Activated gamma-delta T cell (primary cell): ENCODE measurements around the gene ACVR1B.
A peak's percentile ranks its signal among the peaks of the same experiment; 100 is the strongest.

Experiments used
- DNase-seq: peaks from one replicate; lab custom pipeline; 2025; lab: John Stamatoyannopoulos, UW

ACVR1B gene

GRCh38 chr12:52004042-52004648, 52.6 kb downstream of the ACVR1B start:
- DNase-seq: no peak

GRCh38 chr12:52005218-52005902, 53.9 kb downstream of the ACVR1B start:
- DNase-seq: no peak

DNA sequence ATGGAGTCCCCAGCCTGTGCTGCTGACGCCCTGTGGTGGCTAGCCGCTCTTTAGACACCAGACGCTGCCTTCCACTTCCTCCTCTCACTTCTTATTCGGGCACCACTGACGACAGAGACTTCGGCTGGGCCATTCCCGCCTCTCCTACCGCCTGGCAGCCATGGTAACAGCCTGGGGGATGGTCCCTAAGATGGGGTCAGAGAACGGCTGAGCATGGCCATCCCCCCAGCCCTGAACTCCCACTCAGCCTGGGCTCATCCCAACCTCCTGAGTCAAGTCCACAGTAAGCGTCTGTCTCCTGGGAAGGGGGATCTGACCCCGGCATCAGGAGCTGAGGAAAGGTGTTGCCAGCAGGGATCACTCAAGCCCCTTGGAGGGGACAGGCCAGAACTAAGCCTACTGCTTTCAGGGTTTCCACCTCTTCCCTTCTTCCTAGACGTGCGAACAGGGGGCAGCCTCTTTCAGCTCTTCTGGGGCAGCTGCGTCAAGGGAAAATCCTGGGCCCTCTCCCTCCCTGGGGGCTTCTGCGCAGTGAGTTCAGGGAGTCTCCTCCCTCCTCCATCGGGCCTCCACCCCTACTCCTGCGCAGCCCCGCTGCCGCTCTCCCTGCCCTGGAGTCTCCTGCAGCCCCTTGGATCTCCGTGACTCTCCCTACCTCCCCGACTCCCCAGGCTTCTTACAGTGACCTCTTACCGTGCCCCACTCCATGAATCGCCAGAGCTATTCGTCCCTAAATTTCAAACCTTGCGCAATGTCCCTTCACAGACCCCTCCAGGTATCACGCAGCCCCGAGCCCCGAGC, 54.6 kb downstream of the ACVR1B start:
- DNase-seq: peak; percentile 16

- DNase-seq: peak; percentile 74
Measured at GRCh38 chr12:52006726-52007157, 55.2 kb downstream of the ACVR1B start, which contains the start of gene TAMALIN. TSS of gene TAMALIN (plus strand) at chr12:52006946. CDS start at chr12:52007020, 74 bp downstream.

DNA sequence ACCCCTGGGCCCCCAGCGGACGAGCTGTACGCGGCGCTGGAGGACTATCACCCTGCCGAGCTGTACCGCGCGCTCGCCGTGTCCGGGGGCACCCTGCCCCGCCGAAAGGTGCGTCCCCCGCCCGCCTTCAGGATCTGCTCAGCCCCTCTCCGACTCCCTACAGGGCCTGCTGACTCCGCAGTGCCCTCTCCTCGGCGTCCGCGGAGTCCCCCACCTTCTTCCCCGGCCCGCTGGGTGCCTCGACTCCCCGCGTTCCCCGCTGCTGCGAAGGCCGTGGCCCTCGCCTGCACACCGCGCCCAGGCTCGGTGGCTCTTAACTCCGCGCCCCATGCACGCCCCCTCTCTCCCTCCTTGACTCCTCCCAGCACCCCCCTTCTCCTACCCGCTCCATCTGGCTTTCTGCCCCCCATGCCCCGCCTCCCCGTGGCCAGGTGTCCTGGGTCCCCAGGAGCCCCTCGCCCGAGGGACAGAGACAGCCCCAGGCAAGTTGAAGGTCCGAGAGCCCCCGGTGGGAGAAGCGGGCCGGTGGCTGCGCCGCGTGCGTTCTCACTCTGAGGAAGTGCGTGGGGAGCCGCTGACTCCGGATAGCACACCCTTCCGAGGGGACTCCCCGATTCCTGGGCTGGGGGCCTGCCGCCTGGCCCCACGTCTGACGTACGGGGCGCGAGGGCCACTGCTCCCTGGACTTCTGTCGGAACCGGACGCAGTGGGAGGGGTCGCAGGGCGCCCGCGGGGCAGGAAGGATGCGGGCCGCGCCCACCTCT, 55.8 kb downstream of the ACVR1B start:
- peak; percentile 42 for DNase-seq

- no peak for DNase-seq
Measured at GRCh38 chr12:52007982-52008510, 56.5 kb downstream of the ACVR1B start.

DNA sequence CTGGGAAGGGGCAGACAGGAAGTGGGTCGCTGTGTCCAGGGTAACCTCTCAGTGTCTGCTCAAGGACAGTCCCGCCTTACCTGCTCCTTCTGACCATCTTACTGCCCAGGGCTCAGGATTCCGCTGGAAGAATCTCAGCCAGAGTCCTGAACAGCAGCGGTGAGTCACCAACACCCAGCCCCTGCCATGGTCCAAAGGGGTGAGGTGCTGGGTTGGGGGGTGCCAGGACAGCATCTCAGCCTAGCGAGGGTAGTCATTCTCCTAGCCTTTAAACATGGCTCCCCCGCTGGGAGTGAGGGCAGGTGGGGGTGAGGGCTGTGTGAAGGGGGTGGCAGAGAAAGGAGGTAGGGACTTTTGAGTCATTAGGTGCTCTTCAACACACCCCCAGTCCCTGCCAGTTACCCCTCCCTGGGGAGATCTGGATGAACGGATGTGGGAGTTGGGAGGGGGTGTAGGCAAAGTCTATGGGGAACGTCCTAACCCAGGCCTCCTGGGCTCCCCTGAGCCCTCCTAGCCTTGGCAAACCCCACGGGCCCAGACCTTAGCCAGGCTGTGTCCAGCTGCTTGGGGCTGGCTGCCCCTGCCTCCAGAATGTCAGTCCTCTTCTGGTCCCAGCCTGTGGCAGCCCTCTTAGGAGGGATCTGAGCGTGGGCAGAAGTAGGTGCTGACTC, 57.7 kb downstream of the ACVR1B start:
- no peak for DNase-seq

- DNase-seq: no peak
Measured at GRCh38 chr12:52010152-52010622, 58.7 kb downstream of the ACVR1B start.

DNA sequence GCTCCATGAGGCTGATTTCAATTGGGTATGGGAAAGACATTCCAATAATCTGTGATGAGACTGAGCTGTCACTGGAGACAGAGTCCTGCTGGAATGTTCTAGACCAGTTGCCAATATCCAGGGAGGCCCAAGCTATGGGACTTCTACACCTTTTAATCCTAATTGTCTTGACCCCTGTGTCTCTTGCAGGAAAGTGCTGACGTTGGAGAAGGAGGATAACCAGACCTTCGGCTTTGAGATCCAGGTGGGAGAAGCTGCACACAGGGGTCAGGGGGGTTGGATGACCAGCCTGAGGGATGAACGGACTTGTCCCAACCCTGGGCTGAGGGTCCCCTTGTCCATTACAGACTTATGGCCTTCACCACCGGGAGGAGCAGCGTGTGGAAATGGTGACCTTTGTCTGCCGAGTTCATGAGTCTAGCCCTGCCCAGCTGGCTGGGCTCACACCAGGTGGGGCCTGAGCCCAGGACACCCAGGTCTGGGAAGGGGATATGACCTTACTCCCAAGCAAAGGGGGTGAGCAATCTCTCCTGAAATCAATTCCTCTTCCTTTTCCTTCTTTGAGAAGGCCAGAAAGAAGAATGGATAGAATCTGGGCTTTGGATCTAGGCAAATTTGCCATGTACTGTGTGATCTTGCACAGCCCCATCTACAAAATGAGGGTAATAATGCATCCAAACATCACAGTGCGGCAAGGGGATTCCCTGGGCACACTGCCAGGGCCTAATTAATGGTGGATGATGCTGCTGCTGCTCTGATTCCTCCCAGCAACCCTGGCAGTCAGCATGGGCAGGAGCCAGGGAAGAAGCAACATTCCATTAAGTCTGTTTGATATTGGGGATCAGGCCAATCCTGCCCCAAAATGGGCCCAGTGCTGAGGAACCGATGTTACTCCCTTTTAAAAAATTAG, 59.4 kb downstream of the ACVR1B start:
- no peak for DNase-seq

DNA sequence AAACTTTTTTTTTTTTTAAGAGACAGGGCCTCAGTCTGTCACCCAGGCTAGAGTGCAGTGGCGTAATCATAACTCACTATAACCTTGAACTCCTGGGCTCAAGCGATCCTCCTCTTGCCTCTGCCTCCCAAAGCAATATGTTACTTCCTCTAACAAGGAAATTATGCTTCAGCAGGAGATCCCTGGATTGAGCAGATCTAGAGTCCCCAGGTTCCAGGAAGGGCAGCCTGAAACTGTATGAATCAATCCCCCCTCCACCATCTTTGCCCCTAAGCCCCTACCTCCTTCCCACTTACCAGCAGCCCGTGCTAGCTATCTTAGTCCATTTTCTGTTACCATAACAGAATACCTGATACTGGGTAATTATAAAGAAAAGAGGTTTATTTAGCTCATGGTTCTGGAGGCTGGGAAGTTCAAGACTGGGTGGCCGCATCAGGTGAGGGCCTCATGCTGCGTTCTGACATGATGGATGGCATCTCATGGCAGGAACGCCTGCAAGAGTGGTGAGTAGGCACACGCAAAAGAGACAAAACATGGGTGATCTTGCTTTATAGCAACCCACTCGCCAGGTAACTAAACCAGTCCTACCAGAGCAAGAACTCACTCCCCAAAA, 60.2 kb downstream of the ACVR1B start:
- DNase-seq: no peak

DNA sequence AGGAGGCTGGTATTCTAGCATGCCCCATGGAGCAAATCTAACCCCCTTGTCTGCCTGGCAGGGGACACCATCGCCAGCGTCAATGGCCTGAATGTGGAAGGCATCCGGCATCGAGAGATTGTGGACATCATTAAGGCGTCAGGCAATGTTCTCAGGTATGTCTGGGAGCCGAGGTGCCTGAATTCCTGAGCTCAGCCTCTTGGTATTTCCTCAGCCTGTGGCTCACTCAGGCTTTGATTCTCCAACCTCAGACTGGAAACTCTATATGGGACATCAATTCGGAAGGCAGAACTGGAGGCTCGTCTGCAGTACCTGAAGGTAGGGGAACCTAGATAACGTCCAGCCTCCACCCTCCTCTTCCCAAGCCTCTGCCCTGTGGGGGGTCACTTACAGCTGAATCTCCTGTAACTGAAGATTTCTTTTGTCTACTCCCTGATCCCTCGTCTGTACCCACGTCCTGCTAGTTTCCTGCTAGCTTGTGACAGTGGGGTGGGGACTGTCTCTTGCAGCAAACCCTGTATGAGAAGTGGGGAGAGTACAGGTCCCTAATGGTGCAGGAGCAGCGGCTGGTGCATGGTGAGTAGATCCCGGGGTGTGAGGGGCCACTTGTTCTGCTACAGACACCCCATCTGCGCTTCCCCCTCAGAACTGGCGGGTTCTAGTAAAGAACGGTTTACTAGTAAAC, 62.3 kb downstream of the ACVR1B start:
- no peak for DNase-seq

DNA sequence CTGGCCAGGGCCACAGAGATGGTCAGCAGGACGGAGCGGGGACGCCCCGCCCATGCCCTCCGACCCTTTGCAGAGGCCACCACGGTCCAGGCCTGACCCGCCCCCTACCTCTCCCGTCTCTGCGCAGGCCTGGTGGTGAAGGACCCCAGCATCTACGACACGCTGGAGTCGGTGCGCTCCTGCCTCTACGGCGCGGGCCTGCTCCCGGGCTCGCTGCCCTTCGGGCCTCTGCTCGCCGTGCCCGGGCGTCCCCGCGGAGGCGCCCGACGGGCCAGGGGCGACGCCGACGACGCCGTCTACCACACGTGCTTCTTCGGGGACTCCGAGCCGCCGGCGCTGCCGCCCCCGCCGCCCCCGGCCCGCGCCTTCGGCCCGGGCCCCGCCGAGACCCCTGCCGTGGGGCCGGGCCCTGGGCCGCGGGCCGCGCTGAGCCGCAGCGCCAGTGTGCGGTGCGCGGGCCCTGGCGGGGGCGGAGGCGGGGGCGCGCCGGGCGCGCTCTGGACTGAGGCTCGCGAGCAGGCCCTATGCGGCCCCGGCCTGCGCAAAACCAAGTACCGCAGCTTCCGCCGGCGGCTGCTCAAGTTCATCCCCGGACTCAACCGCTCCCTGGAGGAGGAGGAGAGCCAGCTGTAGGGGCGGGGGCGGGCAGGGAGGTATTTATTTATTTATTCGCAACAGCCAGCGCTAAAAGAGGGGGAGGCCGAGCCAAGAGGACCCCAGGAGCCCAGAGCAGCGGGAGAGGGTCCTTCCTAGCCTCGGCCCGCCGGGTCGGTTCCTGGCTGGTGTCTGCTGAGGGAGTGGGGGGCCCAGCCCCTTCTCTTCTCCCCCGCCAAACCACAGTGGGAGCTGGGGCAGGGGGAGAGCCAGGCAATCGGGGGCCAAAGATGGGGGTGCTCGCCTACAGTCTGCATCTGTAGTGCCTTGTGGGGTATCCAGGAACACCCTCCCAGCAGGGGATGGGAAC, 63.4 kb downstream of the ACVR1B start:
- DNase-seq: peak; percentile 22

GRCh38 chr12:52015532-52016041, 64.1 kb downstream of the ACVR1B start:
- DNase-seq: no peak

DNA sequence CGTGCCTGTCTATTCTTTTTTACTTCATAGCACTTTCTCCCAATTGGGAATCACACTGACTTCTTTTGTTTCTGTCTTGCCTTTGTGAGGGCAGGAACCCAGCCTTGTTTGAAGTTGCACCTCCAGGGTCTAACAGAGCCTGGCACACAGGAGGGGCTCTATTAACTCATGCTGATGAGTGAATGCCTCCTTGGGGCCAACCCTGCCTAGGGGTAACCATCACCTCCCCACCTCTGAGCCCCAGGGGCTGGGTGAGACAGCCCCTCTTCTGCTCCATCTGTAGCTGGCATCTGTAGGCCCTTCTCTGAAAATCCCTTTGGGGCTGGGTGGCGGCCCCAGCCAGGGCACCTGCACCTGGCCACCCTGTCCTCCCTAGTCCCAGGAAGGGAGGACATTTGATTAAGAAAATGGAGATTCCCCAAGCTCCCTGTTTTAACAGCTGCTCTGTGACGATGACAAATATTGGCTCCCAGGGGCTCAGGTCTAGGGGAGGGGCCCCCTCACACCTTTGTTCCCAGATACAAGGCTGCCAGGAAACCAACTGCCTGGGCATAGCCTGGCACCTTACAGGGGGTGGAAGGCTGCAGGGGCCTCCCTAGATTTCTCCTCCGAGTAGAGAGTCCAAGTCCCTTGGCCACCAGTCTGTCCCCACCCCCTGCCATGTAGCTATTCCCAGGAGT, 67.1 kb downstream of the ACVR1B start:
- DNase-seq: no peak

- no peak for DNase-seq
Measured at GRCh38 chr12:52019113-52019770, 67.7 kb downstream of the ACVR1B start.
